Hepatocyte (in vitro differentiated cells): ENCODE results near the gene USP24.

Source experiments
- CTCF ChIP-seq: fragments of 200-600 bp; sonication (generic); IDR thresholded peaks from 2 replicates; pipeline ENCODE4 v1.5.1; 2016; ENCODE audit warnings: antibody characterized with exemption, mild to moderate bottlenecking; ENCODE audit not compliant: poor library complexity
- EZH2 ChIP-seq: fragments of 200-600 bp; sonication (generic); IDR thresholded peaks from 2 replicates; pipeline ENCODE4 v1.6.1; 2016; ENCODE audit warnings: antibody characterized with exemption, mild to moderate bottlenecking, borderline replicate concordance
- EZH2phosphoT487 ChIP-seq: fragments of 200-600 bp; sonication (generic); IDR thresholded peaks from one replicate; pipeline ENCODE4 v1.6.1; 2018; ENCODE audit warnings: antibody characterized with exemption, mild to moderate bottlenecking, low read depth, moderate library complexity; ENCODE audit not compliant: unreplicated experiment, severe bottlenecking

DNA sequence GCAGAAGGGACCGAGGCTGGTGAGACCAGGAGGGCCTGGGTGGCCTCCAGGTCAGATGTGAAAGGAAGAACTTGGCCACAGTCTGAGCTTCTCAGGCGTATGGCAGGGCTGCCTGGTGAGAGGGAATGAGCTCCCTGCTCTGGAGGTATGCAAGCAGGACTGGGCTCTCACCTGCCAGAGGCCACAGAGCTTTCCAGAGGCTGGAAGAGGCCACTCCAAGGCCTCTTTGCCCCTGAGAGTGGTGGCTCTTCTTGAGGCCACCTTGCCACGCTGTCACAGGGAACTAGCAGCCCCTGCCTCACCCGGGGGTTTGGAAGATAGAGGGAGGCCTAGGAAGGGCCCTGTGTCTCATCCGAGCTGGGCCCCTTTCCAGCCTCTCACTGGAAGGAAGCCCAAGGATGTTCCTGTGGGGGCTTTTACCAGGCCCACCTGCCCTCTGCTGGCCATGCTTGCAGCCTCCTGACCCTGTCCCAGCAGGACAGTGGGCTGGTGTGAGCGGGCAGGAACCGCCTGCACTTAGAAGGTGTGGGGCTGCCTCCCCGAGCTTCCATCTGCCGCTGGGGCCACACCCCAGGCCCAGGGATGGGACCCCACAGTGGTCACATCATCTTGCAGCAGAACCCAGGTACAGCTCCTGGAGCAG, 165.8 kb downstream of the USP24 start:
- no peak for TF ChIP-seq CTCF
- no peak for TF ChIP-seq EZH2
- TF ChIP-seq EZH2phosphoT487, result no peak
